ENCODE results near the gene TMEM107.

TMEM107 gene

DNA sequence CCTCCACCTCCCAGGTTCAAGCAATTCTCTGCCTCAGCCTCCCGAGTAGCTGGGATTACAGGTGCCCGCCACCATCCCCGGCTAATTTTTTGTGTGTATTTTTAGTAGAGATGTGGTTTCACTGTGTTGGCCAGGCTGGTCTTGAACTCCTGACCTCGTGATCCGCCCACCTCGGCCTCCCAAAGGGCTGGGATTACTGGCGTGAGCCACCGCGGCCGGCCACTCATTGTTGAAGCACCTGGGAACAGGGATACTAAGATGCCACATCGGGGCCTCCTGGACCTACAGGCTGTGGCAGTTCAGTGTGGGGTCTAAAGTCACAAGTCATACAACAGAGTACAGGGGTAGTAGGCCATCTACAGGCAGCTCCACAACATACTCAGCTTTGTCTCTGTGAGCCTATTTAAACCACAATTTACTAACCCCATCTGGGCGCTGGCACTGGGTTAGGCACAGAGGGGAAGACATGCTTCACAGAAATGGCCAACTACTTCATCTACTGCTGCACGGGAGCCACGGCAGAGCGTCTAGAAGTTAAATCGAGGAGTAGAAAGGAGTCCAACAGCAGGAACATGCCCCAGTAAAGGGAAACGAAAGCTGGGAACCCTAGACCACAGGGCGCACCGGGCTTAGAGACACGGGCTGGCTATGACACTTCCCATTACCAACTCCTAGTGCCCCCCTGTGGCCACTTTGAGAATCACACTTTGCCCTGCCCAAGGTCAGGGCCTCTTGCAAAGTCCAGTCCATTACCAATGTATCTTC, 17.7 kb downstream of the TMEM107 start:
- H3K27me3 ChIP-seq (ENCODE audit: control insufficient read depth, insufficient read depth, low read length): no peaks in the 10 kb centered on the region
- no peak overlapping the region for H2AFZ ChIP-seq
- H3K4me2 ChIP-seq (ENCODE audit: low read length): peak overlapping the region; percentile 50
- peak overlapping the region; percentile 42 for H3K4me3 ChIP-seq (ENCODE audit: low read depth, low read length)
- peaks cover 28% of the 10 kb centered on the region for H3K4me1 ChIP-seq
- peaks cover 37% of the 10 kb centered on the region for H3K79me2 ChIP-seq
- peak overlapping the region; percentile 85 for H3K27ac ChIP-seq
- no peaks in the 10 kb centered on the region for H3K9me3 ChIP-seq (ENCODE audit: control insufficient read depth, low read length)
- no peaks in the 10 kb centered on the region for H3K36me3 ChIP-seq (ENCODE audit: control insufficient read depth, insufficient read depth, low read length)
- no peak overlapping the region for H3K9ac ChIP-seq
- TF ChIP-seq, protein P1, sequence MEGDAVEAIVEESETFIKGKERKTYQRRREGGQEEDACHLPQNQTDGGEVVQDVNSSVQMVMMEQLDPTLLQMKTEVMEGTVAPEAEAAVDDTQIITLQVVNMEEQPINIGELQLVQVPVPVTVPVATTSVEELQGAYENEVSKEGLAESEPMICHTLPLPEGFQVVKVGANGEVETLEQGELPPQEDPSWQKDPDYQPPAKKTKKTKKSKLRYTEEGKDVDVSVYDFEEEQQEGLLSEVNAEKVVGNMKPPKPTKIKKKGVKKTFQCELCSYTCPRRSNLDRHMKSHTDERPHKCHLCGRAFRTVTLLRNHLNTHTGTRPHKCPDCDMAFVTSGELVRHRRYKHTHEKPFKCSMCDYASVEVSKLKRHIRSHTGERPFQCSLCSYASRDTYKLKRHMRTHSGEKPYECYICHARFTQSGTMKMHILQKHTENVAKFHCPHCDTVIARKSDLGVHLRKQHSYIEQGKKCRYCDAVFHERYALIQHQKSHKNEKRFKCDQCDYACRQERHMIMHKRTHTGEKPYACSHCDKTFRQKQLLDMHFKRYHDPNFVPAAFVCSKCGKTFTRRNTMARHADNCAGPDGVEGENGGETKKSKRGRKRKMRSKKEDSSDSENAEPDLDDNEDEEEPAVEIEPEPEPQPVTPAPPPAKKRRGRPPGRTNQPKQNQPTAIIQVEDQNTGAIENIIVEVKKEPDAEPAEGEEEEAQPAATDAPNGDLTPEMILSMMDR (IDR thresholded peaks at IDR 0.05): peak; percentile 95

DNA sequence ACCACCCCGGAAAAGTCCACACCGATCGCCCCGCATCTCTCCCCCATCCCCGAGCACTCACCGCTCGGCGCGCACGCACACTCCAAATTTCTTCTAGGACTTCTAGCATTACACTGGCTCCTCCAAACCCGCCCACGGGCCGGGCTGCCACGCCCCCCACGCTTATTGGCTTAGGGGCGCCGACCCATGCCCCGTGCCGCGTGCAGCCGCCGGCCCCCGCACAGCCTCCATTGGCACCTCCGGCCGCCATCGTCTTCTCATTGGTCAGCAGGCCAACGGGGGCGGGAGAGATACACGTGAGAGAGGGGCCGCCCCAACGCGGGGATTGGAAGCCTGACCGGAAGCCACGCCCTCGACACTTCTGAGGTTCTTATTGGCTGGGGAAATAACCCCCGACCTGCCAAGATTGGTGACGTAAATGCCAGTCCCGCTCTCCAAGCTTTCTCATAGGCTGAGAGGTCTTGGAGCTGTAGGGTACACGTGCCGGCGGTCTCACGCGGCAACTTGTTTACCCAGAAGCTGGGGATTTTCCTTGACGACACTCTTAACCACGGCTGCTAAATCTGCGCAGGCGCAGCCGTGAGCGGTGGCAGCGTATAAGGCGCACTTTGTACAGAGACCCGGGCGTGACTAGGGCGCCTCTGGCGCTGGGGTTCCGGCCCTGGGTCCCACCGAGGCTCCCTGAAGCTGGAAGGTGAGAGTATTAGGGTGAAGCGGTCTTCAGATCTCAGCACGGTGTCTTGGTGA, 19.8 kb downstream of the TMEM107 start:
- Histone ChIP-seq H3K4me1 (peaks cover 31% of the 10 kb centered on the region), H3K27ac (peak overlapping the region; percentile 100)

DNA sequence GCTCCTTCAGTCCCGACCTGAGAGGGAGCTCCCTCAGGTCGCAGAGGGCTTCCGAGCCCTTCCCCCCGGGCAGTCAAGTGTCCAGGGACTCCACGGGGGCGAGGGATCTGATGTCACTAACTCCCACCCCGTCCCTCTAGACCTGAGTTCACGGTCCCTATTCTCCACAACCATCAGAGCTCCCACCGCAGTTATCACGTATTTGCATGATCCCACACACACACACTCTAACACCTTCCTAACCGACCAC, 20.3 kb downstream of the TMEM107 start:
- Histone ChIP-seq H3K27me3 (ENCODE audit: control insufficient read depth, insufficient read depth, low read length) (no peaks in the 10 kb centered on the region), H3K79me2 (peaks cover 28% of the 10 kb centered on the region), H3K4me2 (ENCODE audit: low read length) (peak overlapping the region; percentile 100), H2AFZ (no peak overlapping the region), H3K9ac (peak overlapping the region; percentile 100), H3K9me3 (ENCODE audit: control insufficient read depth, low read length) (no peaks in the 10 kb centered on the region), H3K4me1 (peaks cover 30% of the 10 kb centered on the region), H3K36me3 (ENCODE audit: control insufficient read depth, insufficient read depth, low read length) (no peaks in the 10 kb centered on the region), H3K4me3 (ENCODE audit: low read depth, low read length) (peak overlapping the region; percentile 98), H3K27ac (peak overlapping the region; percentile 100)
- TF ChIP-seq, protein P1 (IDR thresholded peaks at IDR 0.05): no peak

More for the DNA sequence above, 19.8 kb downstream of the TMEM107 start:
- no peaks in the 10 kb centered on the region for H3K9me3 ChIP-seq (ENCODE audit: control insufficient read depth, low read length)
- no peaks in the 10 kb centered on the region for H3K36me3 ChIP-seq (ENCODE audit: control insufficient read depth, insufficient read depth, low read length)
- TF ChIP-seq, protein P1 (IDR thresholded peaks at IDR 0.05): peak; percentile 31
- no peaks in the 10 kb centered on the region for H3K27me3 ChIP-seq (ENCODE audit: control insufficient read depth, insufficient read depth, low read length)
- H3K9ac ChIP-seq: peak overlapping the region; percentile 100
- H3K4me3 ChIP-seq (ENCODE audit: low read depth, low read length): peak overlapping the region; percentile 98
- H3K79me2 ChIP-seq: peaks cover 30% of the 10 kb centered on the region
- peak overlapping the region; percentile 100 for H3K4me2 ChIP-seq (ENCODE audit: low read length)
- H2AFZ ChIP-seq: peak overlapping the region; percentile 29

DNA sequence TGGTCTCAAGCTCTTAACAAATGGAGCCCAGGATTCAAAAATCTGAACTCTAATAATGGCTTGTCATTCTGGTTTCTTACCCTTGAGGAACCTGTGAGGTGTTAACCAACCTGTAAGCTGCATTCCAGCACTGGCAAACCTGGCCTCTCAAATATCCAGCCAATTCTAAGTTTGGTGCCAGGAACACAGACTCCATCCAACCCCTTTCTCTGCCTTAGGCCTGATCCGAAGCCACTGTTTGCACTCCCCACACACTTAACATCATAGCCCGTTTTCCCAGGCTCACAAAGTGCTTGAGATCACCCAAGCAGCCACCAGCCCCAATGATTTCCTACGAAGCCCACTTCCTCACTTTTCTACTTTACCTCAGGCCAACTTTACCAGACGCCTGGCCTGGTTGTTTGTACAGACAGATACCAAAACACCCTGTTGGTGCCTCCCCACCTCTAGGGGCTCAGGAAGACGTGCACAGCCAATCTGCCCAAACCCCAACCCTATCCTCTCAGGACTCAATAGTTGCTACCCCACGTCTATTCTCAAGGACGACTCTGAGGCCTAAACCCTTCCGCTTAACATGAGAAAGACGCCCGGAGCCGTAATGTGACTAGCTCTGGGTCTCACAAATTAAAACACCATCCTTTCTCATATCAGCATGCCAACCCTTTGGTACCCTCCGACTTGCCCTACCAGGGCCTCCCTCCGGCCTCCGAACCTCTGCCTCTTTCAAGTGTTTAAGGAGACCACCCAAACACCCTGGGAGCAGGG, 20.8 kb downstream of the TMEM107 start:
- no peak overlapping the region for H2AFZ ChIP-seq
- H3K9me3 ChIP-seq (ENCODE audit: control insufficient read depth, low read length): no peaks in the 10 kb centered on the region
- peaks cover 32% of the 10 kb centered on the region for H3K79me2 ChIP-seq
- TF ChIP-seq, protein P1 (IDR thresholded peaks at IDR 0.05): no peak
- no peaks in the 10 kb centered on the region for H3K27me3 ChIP-seq (ENCODE audit: control insufficient read depth, insufficient read depth, low read length)
- no peaks in the 10 kb centered on the region for H3K36me3 ChIP-seq (ENCODE audit: control insufficient read depth, insufficient read depth, low read length)
- H3K27ac ChIP-seq: peak overlapping the region; percentile 100
- peaks cover 33% of the 10 kb centered on the region for H3K4me1 ChIP-seq
- H3K4me3 ChIP-seq (ENCODE audit: low read depth, low read length): peak overlapping the region; percentile 98
- peak overlapping the region; percentile 100 for H3K4me2 ChIP-seq (ENCODE audit: low read length)
- peak overlapping the region; percentile 100 for H3K9ac ChIP-seq

Measured in parathyroid adenoma (tissue), 2 donors.